ENCODE data around the gene FALEC. TPM values are rescaled to one million over a fixed set of nuclear protein-coding genes. Genes with fewer than 3 reads are reported as not detected.
"Not testable (repeated sequence)": the region's sequence is repeated elsewhere in the genome, so short reads cannot be mapped to it uniquely, and the experiment has no call there.

FALEC gene
- total and polyA plus RNA-seq, 5 experiments from 2014 or later, result 0.38 to 1.9 (median 1.3) TPM; not detected in 2

GRCh38 chr1:150572918-150573647, 57.5 kb downstream of the FALEC start:
- Mint-ChIP-seq H3K27ac (peak overlapping the region; percentile 89 to 99 (median 96)), H3K4me3 (peak overlapping the region; percentile 77 to 99 (median 96)), H3K4me1 (peaks cover 32 to 82% (median 64%) of the 10 kb centered on the region in 4 donors), H3K27me3 (no peaks in the 10 kb centered on the region), H3K9me3 (peaks cover 0 to 4% (median 0%) of the 10 kb centered on the region in 9 donors), H3K36me3 (peaks cover 31 to 83% (median 58%) of the 10 kb centered on the region in 3 donors)
- ATAC-seq, result no peak
- POLR2A ChIA-PET, result interaction anchor here (0.6 to 16.4 kb wide), 9 partner anchors 9 to 1287 kb away, joined by 3 to 1195 read pairs (median 3); partner anchors contain the start of gene ENSA
- DNase-seq, result no peak

- POLR2A ChIA-PET, result interaction anchor here (0.6 to 16.4 kb wide), 6 partner anchors 9 to 55 kb away, joined by 3 to 1195 read pairs (median 3); partner anchors contain the start of gene ENSA
- Mint-ChIP-seq H3K4me1 (peaks cover 27 to 76% (median 58%) of the 10 kb centered on the region in 4 donors), H3K4me3 (peak overlapping the region; percentile 77 to 99 (median 96)), H3K36me3 (peaks cover 37 to 89% (median 62%) of the 10 kb centered on the region in 3 donors), H3K27ac (peak overlapping the region; percentile 89 to 99 (median 96))
- H3K9me3 Mint-ChIP-seq, DNase-seq, ATAC-seq, H3K27me3 Mint-ChIP-seq: not testable (repeated sequence)
Observed at GRCh38 chr1:150573648-150574071, 58.1 kb downstream of the FALEC start.

- DNase-seq (peak in 1 of 10 donors; percentile 36), ATAC-seq (no peak)
- POLR2A ChIA-PET, result interaction anchor here (1.0 to 16.4 kb wide), 3 partner anchors 11 to 54 kb away, joined by 3 to 1195 read pairs (median 3); partner anchors contain the start of gene ENSA
- H3K4me3 Mint-ChIP-seq, result peak overlapping the region; percentile 94 to 99 (median 97)
- H3K27me3 Mint-ChIP-seq, result no peaks in the 10 kb centered on the region
- peaks cover 38 to 95% (median 64%) of the 10 kb centered on the region in 3 donors for H3K36me3 Mint-ChIP-seq
- H3K4me1 Mint-ChIP-seq, result peaks cover 24 to 68% (median 50%) of the 10 kb centered on the region in 4 donors
- peak overlapping the region; percentile 91 to 99 (median 98) for H3K27ac Mint-ChIP-seq
- H3K9me3 Mint-ChIP-seq, result peaks cover 0 to 4% (median 0%) of the 10 kb centered on the region in 9 donors
Observed at GRCh38 chr1:150574260-150575071, 58.9 kb downstream of the FALEC start.

- H3K9me3 Mint-ChIP-seq, result peaks cover 0 to 4% (median 0%) of the 10 kb centered on the region in 9 donors
- H3K4me3 Mint-ChIP-seq, result peak overlapping the region; percentile 94 to 99 (median 97)
- peaks cover 38 to 90% (median 64%) of the 10 kb centered on the region in 3 donors for H3K36me3 Mint-ChIP-seq
- ATAC-seq, result no peak
- peak overlapping the region; percentile 91 to 99 (median 97) for H3K27ac Mint-ChIP-seq
- no peaks in the 10 kb centered on the region for H3K27me3 Mint-ChIP-seq
- POLR2A ChIA-PET, result interaction anchor here (0.6 to 16.4 kb wide), 4 partner anchors 11 to 59 kb away, joined by 3 to 1195 read pairs (median 38); partner anchors contain the start of gene ENSA
- no peak for DNase-seq
- H3K4me1 Mint-ChIP-seq, result peaks cover 19 to 66% (median 48%) of the 10 kb centered on the region in 4 donors
Observed at GRCh38 chr1:150575072-150575489, 59.5 kb downstream of the FALEC start.

- Mint-ChIP-seq H3K9me3 (peaks cover 0 to 4% (median 0%) of the 10 kb centered on the region in 9 donors), H3K27ac (peak overlapping the region; percentile 91 to 99 (median 97)), H3K4me1 (peaks cover 21 to 66% (median 48%) of the 10 kb centered on the region in 4 donors), H3K36me3 (peaks cover 38 to 84% (median 64%) of the 10 kb centered on the region in 3 donors), H3K27me3 (no peaks in the 10 kb centered on the region), H3K4me3 (peak overlapping the region; percentile 94 to 99 (median 97))
- DNase-seq (no peak), ATAC-seq (no peak)
- POLR2A ChIA-PET, result interaction anchor here (0.6 to 16.4 kb wide), 5 partner anchors 12 to 212 kb away, joined by 3 to 1195 read pairs (median 5); partner anchors contain the start of genes ENSA and RPRD2
Observed at GRCh38 chr1:150575518-150576366, 60.2 kb downstream of the FALEC start.

GRCh38 chr1:150576367-150576711, 60.8 kb downstream of the FALEC start:
- peaks cover 21 to 64% (median 46%) of the 10 kb centered on the region in 4 donors for H3K4me1 Mint-ChIP-seq
- ATAC-seq (no peak), DNase-seq (no peak)
- POLR2A ChIA-PET, result interaction anchor here (1.0 to 16.4 kb wide), 5 partner anchors 13 to 213 kb away, joined by 3 to 1195 read pairs (median 5); partner anchors contain the start of genes ENSA and RPRD2
- H3K27ac Mint-ChIP-seq, result peak overlapping the region; percentile 91 to 99 (median 97)
- no peaks in the 10 kb centered on the region for H3K27me3 Mint-ChIP-seq
- peaks cover 0 to 4% (median 0%) of the 10 kb centered on the region in 9 donors for H3K9me3 Mint-ChIP-seq
- H3K4me3 Mint-ChIP-seq, result peak overlapping the region; percentile 94 to 99 (median 97)
- H3K36me3 Mint-ChIP-seq, result peaks cover 38 to 78% (median 64%) of the 10 kb centered on the region in 3 donors

GRCh38 chr1:150576794-150577556, 61.4 kb downstream of the FALEC start:
- Mint-ChIP-seq H3K27ac (peak overlapping the region; percentile 95 to 99 (median 98)), H3K27me3 (no peaks in the 10 kb centered on the region), H3K4me1 (peaks cover 21 to 58% (median 44%) of the 10 kb centered on the region in 4 donors), H3K4me3 (peak overlapping the region; percentile 94 to 99 (median 97)), H3K36me3 (peaks cover 38 to 71% (median 64%) of the 10 kb centered on the region in 3 donors), H3K9me3 (peaks cover 0 to 4% (median 0%) of the 10 kb centered on the region in 9 donors)
- DNase-seq (no peak), ATAC-seq (no peak)
- POLR2A ChIA-PET, result interaction anchor here (0.5 to 16.4 kb wide), 7 partner anchors 13 to 689 kb away, joined by 3 to 1195 read pairs (median 4); partner anchors contain the start of genes ENSA and RPRD2

- ATAC-seq, result peak; percentile 16 to 48
- POLR2A ChIA-PET, result interaction anchor here (0.5 to 16.4 kb wide), 8 partner anchors 14 to 689 kb away, joined by 3 to 1195 read pairs (median 4); partner anchors contain the start of genes ANP32E, ENSA and RPRD2
- DNase-seq, result peak in 6 of 10 donors; percentile 40 to 81 (median 64)
- peaks cover 23 to 55% (median 44%) of the 10 kb centered on the region in 4 donors for H3K4me1 Mint-ChIP-seq
- peak overlapping the region; percentile 95 to 99 (median 98) for H3K27ac Mint-ChIP-seq
- peaks cover 38 to 65% (median 64%) of the 10 kb centered on the region in 3 donors for H3K36me3 Mint-ChIP-seq
- no peaks in the 10 kb centered on the region for H3K27me3 Mint-ChIP-seq
- peaks cover 0 to 4% (median 0%) of the 10 kb centered on the region in 9 donors for H3K9me3 Mint-ChIP-seq
- peak overlapping the region; percentile 94 to 99 (median 97) for H3K4me3 Mint-ChIP-seq
Observed at GRCh38 chr1:150577557-150578271, 62.2 kb downstream of the FALEC start.

- Mint-ChIP-seq H3K36me3 (peaks cover 35 to 57% (median 56%) of the 10 kb centered on the region in 3 donors), H3K4me3 (peak overlapping the region; percentile 94 to 99 (median 97))
Observed at GRCh38 chr1:150578272-150579109, 62.9 kb downstream of the FALEC start.

More at GRCh38 chr1:150578272-150579109, 62.9 kb downstream of the FALEC start:
- Mint-ChIP-seq H3K4me1 (peaks cover 23 to 47% (median 38%) of the 10 kb centered on the region in 4 donors), H3K27me3 (no peaks in the 10 kb centered on the region), H3K9me3 (peaks cover 0 to 4% (median 0%) of the 10 kb centered on the region in 9 donors), H3K27ac (peak overlapping the region; percentile 95 to 99 (median 98))
- peak in 6 of 10 donors; percentile 23 to 50 (median 43) for DNase-seq
- POLR2A ChIA-PET, result interaction anchor here (0.5 to 16.4 kb wide), 14 partner anchors 11 to 690 kb away, joined by 3 to 1195 read pairs (median 6); partner anchors contain the start of genes ANP32E, ENSA, RPRD2 and SETDB1
- no peak for ATAC-seq
